Muscle layer of colon (tissue), 2 donors: ENCODE results near the gene MSANTD3.

ENCODE experiments used
- H3K27ac ChIP-seq: one replicate; pipeline ENCODE4 v1.7.0; 2013; ENCODE audit warnings: low read depth, mild to moderate bottlenecking, low read length, moderate library complexity
- H3K27me3 ChIP-seq, 2 donors: one replicate each; pipeline ENCODE4 v1.7.0; 2013; ENCODE audit warnings: low read length in 2 of 2, mild to moderate bottlenecking in 2 of 2; ENCODE audit not compliant: insufficient read depth in 2 of 2, control insufficient read depth in 1 of 2
- H3K36me3 ChIP-seq: one replicate; pipeline ENCODE4 v1.7.0; 2013; ENCODE audit warnings: mild to moderate bottlenecking, low read length; ENCODE audit not compliant: insufficient read depth
- H3K4me1 ChIP-seq: one replicate; pipeline ENCODE4 v1.7.0; 2013; ENCODE audit warnings: mild to moderate bottlenecking, low read length; ENCODE audit not compliant: insufficient read depth
- H3K4me3 ChIP-seq, 2 donors: one replicate each; pipeline ENCODE4 v1.7.0; 2013; ENCODE audit warnings: low read length in 2 of 2, low read depth in 1 of 2, mild to moderate bottlenecking in 1 of 2, moderate library complexity in 1 of 2
- H3K9ac ChIP-seq: one replicate; pipeline ENCODE4 v1.7.0; 2013; ENCODE audit warnings: low read length
- H3K9me3 ChIP-seq: one replicate; pipeline ENCODE4 v1.7.0; 2013; ENCODE audit warnings: mild to moderate bottlenecking, low read length
- donor health status: abdominal sarcoma.
- donor health status: Adenocarcinoma of cecum.

MSANTD3 gene

DNA sequence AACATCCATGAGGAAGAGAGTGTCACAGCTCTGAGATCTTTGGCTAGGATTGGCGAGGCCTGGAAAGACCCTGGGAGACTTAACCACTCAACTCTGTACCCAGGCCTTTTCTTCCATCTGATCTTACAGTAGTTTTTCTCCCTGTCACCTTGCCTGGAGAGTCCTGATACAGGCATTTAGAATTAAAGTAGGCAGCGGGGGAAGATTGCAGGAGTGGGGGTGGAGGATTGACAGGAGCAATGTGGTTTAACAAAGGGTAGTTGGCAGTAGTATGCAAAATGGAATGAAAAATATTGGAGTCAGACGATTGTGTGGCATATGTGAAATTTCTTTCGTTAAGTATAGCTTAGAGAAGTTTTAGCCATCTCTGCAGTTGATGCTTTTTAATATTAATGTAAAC, 62.9 kb downstream of the MSANTD3 start:
- no peaks in the 10 kb centered on the region for H3K4me1 ChIP-seq
- H3K27ac ChIP-seq, result no peak overlapping the region
- no peaks in the 10 kb centered on the region for H3K9me3 ChIP-seq
- H3K27me3 ChIP-seq, result no peaks in the 10 kb centered on the region
- H3K9ac ChIP-seq, result no peak overlapping the region
- H3K4me3 ChIP-seq, result no peak overlapping the region
- no peaks in the 10 kb centered on the region for H3K36me3 ChIP-seq

- Histone ChIP-seq H3K9me3 (no peaks in the 10 kb centered on the region), H3K36me3 (no peaks in the 10 kb centered on the region), H3K4me3 (no peak overlapping the region), H3K4me1 (no peaks in the 10 kb centered on the region), H3K9ac (no peak overlapping the region), H3K27me3 (no peaks in the 10 kb centered on the region), H3K27ac (no peak overlapping the region)
Measured at GRCh38 chr9:100492952-100493351, 66.0 kb downstream of the MSANTD3 start.

DNA sequence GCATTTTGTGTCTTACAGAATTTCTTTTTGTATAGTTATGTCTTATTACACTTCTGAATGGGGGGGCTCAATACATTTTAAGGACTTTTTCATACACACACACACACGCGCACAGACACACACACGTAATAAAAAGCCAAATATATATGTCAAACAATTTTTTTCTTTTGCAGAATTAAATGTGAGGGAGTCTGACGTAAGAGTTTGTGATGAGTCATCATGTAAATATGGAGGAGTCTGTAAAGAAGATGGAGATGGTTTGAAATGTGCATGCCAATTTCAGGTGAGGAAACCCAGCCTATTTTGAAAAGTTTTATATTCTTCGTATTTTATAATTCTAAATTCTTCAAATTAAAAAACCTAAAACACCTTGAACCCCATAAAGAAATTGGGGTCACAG, 71.6 kb downstream of the MSANTD3 start:
- no peak overlapping the region for H3K9ac ChIP-seq
- H3K4me3 ChIP-seq, result no peak overlapping the region
- H3K27ac ChIP-seq, result no peak overlapping the region
- no peaks in the 10 kb centered on the region for H3K36me3 ChIP-seq
- H3K9me3 ChIP-seq, result no peaks in the 10 kb centered on the region
- no peaks in the 10 kb centered on the region for H3K4me1 ChIP-seq
- H3K27me3 ChIP-seq, result no peaks in the 10 kb centered on the region

DNA sequence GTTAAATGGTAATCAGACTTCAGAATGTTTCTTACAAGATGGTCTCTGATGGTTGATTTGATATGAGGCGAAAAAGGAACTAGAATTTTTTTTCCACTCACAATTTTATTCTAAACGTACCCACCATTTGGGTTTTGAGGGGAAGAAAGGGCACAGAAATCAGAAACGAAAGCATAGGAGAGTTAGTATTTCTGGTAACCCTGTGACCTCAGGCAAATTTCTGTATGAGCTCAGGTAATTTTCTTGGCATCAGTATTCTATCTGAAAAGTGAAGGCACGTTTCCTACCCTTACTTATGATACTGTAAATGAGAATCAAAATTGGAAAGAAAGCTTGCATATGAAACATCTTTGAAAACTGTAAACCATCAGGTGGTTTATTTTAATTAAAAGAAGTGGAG, 72.5 kb downstream of the MSANTD3 start:
- Histone ChIP-seq H3K4me3 (no peak overlapping the region), H3K9ac (no peak overlapping the region), H3K4me1 (no peaks in the 10 kb centered on the region), H3K9me3 (no peaks in the 10 kb centered on the region), H3K27ac (no peak overlapping the region), H3K27me3 (no peaks in the 10 kb centered on the region), H3K36me3 (no peaks in the 10 kb centered on the region)

DNA sequence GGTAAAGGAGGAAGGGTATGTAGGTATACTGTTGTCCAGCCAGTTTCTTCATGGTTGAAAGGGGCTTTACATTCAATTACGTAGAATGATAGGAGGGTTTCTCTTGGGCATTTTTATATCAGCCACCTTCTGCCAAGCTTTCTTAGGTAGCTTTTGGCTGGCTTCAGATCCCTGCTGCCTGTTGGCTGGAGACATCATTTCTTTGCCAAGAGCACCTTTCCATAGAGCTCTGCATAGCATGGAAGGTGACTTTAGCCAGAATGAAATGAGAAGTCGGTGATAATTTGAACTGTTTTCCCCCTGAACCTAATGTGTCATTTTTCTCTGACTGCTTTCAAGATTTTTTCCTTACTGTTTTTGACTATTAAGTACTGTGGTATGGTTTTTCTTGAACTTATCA, 72.9 kb downstream of the MSANTD3 start:
- Histone ChIP-seq H3K9me3 (no peaks in the 10 kb centered on the region), H3K4me3 (no peak overlapping the region), H3K27me3 (no peaks in the 10 kb centered on the region), H3K9ac (no peak overlapping the region), H3K4me1 (no peaks in the 10 kb centered on the region), H3K36me3 (no peaks in the 10 kb centered on the region), H3K27ac (no peak overlapping the region)
